ENCODE measurements around the gene TBC1D22A.

DNA sequence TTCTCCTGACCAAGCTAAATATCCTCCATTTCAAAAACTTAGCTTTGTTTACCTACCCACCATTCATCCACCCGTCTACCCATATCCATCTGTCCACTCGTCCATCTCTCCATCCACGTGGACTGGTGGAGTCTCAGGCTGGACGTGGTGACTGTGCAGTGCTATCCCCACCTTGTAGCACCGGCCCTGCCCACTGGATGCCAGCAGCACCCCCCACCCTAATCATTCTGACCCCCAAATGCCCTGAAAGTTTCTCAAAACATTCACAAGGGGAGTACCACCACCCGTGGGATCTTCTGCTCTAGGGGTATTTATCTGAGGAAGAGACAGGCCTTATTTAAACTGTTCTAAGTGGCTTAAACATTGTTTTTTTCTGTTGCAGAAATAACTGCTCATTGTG, 206.4 kb downstream of the TBC1D22A start:
- TF ChIP-seq CTCF (IDR thresholded peaks at IDR 0.05) = no peak
- no peak for TF ChIP-seq POLR2A (IDR thresholded peaks at IDR 0.05)

Data from heart left ventricle (tissue), 13 donors.